CD14-positive monocyte (primary cell): ENCODE data around the gene LGR4. TPM values are rescaled to one million over a fixed set of nuclear protein-coding genes. Genes with fewer than 3 reads are reported as not detected.

Experiments
- DNase-seq, 3 donors: peaks; one replicate each; pipeline ENCODE4 v3.0.0-alpha.2; 2011 to 2022
- H2AFZ ChIP-seq: 2 replicates; pipeline ENCODE4 v1.6.0; 2012; ENCODE audit warnings: mild to moderate bottlenecking, low read depth, low read length, inconsistent platforms; ENCODE audit not compliant: insufficient read depth, poor library complexity, severe bottlenecking
- H3K27ac ChIP-seq, 2 donors: 1 replicate in 1 of 2; 2 replicates in 1 of 2; pipeline ENCODE4 v1.5.1; 2012 to 2013; ENCODE audit warnings: low read length in 2 of 2, control low read depth in 1 of 2, inconsistent platforms in 1 of 2, low read depth in 1 of 2, mild to moderate bottlenecking in 1 of 2
- H3K27me3 ChIP-seq, 2 donors: one replicate each; pipeline versions ENCODE4 v1.6.0 to v1.6.1; 2011 to 2013; ENCODE audit warnings: low read length in 2 of 2; ENCODE audit not compliant: control insufficient read depth in 2 of 2, insufficient read depth in 2 of 2
- H3K36me3 ChIP-seq, 2 donors: replicated peaks in 1 of 2; 1 replicate in 1 of 2; 2 replicates in 1 of 2; pipeline versions ENCODE4 v1.5.1 to v1.6.1; 2012 to 2013; ENCODE audit warnings: low read length in 2 of 2, control low read depth in 1 of 2, inconsistent platforms in 1 of 2, mild to moderate bottlenecking in 1 of 2; ENCODE audit not compliant: insufficient read depth in 2 of 2, control insufficient read depth in 1 of 2
- H3K4me1 ChIP-seq, 2 donors: 1 replicate in 1 of 2; 2 replicates in 1 of 2; pipeline versions ENCODE4 v1.5.1 to v1.6.1; 2012 to 2013; ENCODE audit warnings: low read length in 2 of 2, control low read depth in 1 of 2, inconsistent platforms in 1 of 2, mild to moderate bottlenecking in 1 of 2, moderate library complexity in 1 of 2; ENCODE audit not compliant: insufficient read depth in 2 of 2, control insufficient read depth in 1 of 2
- H3K4me2 ChIP-seq: replicated peaks from 2 replicates; pipeline ENCODE3; 2012; ENCODE audit warnings: low read length, moderate library complexity, mild to moderate bottlenecking; ENCODE audit not compliant: poor library complexity, severe bottlenecking; ENCODE audit errors: extremely low read depth
- H3K4me3 ChIP-seq, 3 experiments: fragments of 200-600 bp in 1 of 3; sonication (generic) in 1 of 3; replicated peaks in 1 of 3; 1 replicate in 2 of 3; 2 replicates in 1 of 3; pipeline ENCODE4 v1.5.1; 2011 to 2013; ENCODE audit warnings: low read length in 3 of 3, mild to moderate bottlenecking in 3 of 3, control low read depth in 2 of 3, low read depth in 2 of 3, inconsistent platforms in 1 of 3, moderate library complexity in 1 of 3
- H3K79me2 ChIP-seq: 2 replicates; pipeline ENCODE4 v1.6.0; 2012; ENCODE audit warnings: mild to moderate bottlenecking, control low read depth, inconsistent platforms, low read length, moderate library complexity; ENCODE audit not compliant: insufficient read depth
- H3K9ac ChIP-seq: 2 replicates; pipeline ENCODE4 v1.6.0; 2017; ENCODE audit warnings: low read length, mild to moderate bottlenecking; ENCODE audit not compliant: insufficient read depth, poor library complexity, severe bottlenecking
- H3K9me3 ChIP-seq, 2 donors: replicated peaks in 1 of 2; 1 replicate in 1 of 2; 2 replicates in 1 of 2; pipeline versions ENCODE4 v1.5.1 to v1.6.1; 2012 to 2013; ENCODE audit warnings: low read length in 2 of 2, control low read depth in 1 of 2; ENCODE audit not compliant: control insufficient read depth in 1 of 2, insufficient read depth in 1 of 2
- H4K20me1 ChIP-seq: 2 replicates; pipeline ENCODE4 v1.6.0; 2012; ENCODE audit warnings: mild to moderate bottlenecking, low read length, control low read depth, moderate library complexity; ENCODE audit not compliant: insufficient read depth
- H3K27ac Mint-ChIP-seq, 7 donors: one replicate each; pipeline ENCODE4 v1.8.0; 2020; ENCODE audit warnings: mild to moderate bottlenecking in 7 of 7, mixed read lengths in 7 of 7, moderate library complexity in 6 of 7, inconsistent platforms in 2 of 7
- H3K27me3 Mint-ChIP-seq, 3 donors: one replicate each; pipeline ENCODE4 v1.8.0; 2021 to 2022; ENCODE audit warnings: low read depth in 3 of 3, mild to moderate bottlenecking in 3 of 3, mixed read lengths in 3 of 3, moderate library complexity in 3 of 3, inconsistent platforms in 1 of 3
- H3K36me3 Mint-ChIP-seq, 2 donors: one replicate each; pipeline ENCODE4 v1.8.0; 2020; ENCODE audit warnings: mixed read lengths in 2 of 2, inconsistent platforms in 1 of 2, mild to moderate bottlenecking in 1 of 2
- H3K4me1 Mint-ChIP-seq: one replicate; pipeline ENCODE4 v1.8.0; 2020; ENCODE audit warnings: mild to moderate bottlenecking, mixed read lengths
- H3K4me3 Mint-ChIP-seq, 2 donors: one replicate each; pipeline ENCODE4 v1.8.0; 2020; ENCODE audit warnings: mild to moderate bottlenecking in 2 of 2, mixed read lengths in 2 of 2, moderate library complexity in 1 of 2
- H3K9me3 Mint-ChIP-seq, 7 donors: one replicate each; pipeline ENCODE4 v1.8.0; 2020 to 2022; ENCODE audit warnings: mixed read lengths in 7 of 7, mild to moderate bottlenecking in 6 of 7, moderate library complexity in 6 of 7, inconsistent platforms in 2 of 7
- CTCF ChIP-seq: fragments of 200-600 bp; IDR thresholded peaks from one replicate; pipeline ENCODE4 v1.8.0; 2022; ENCODE audit warnings: antibody characterized with exemption, mild to moderate bottlenecking
- WGBS: methylation state at CpG from one replicate; pipeline ENCODE4 v1.1.5; 2013; ENCODE audit warnings: missing lambda C conversion rate; ENCODE audit not compliant: insufficient coverage; 5-methylcytosine and 5-hydroxymethylcytosine counted together
- intact Hi-C, 2 donors: fragments of 100-400 bp; cut with micrococcal nuclease; formaldehyde crosslinking; loops; one replicate each; pipeline versions ENCODE4 v1.15.0 to v1.15.1; 2023
- polyA plus RNA-seq, 3 donors: library from polyadenylated mRNA; depleted of rRNA in 1 of 3; unstranded in 2 of 3; stranded (reverse) in 1 of 3; fragments of 300-500 nt in 2 of 3; fragments of >200 nt in 1 of 3; fragmentation: Illumina TruSeq in 2 of 3; gene quantifications; 1 replicate in 2 of 3; 2 replicates in 1 of 3; pipeline ENCODE4 v1.2.3, GENCODE V29; 2012 to 2021

Gene LGR4
- polyA plus RNA-seq, 3 donors, result 0.67 to 0.92 (median 0.72) TPM

DNA sequence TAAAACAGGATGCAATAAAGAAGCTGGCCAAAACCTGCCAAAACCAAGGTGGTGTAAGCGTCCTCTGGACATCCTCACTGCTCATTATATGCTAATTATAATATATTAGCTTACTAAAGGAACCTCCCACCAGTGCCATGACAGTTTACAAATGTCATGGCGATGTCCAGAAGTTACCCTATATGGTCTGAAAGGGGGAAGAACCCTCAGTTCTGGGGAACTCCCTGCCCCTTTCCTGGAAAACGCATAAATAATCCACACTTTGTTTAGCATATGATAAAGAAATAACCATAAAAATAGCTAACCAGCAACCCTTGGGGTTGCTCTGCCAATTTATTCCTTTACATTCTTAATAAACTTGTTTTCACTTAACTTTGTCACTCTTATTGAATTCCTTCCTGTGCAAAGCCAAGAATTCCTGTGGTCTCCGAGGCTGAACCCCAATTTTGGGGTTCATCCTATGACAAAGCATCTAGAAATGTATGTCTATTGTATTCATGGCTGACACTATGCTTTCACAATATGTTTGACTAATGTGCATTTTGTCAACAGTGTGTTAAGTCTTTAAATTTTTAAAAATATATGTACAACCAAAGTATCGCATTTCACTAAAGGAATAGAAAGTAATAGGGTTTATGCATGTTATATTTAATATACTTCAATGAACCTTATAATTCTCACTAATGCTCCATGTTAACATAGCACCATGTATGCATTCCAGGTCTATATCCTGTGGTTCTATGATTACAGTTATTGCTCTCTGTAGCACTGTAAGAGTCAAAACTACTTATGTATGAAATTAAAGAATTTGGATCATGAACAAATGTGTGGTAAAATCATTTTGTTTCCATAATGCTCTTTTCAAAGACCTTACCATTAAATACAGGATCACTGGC is 25.1 kb downstream of the LGR4 start:
- H3K9ac ChIP-seq, result no peak overlapping the region
- intact Hi-C loops, result no loop called here
- no peak overlapping the region for H3K4me2 ChIP-seq
- H3K36me3 ChIP-seq, result no peaks in the 10 kb centered on the region
- Mint-ChIP-seq H3K4me3 (no peak overlapping the region), H3K27ac (no peak overlapping the region), H3K27me3 (no peaks in the 10 kb centered on the region), H3K9me3 (no peaks in the 10 kb centered on the region), H3K36me3 (no peaks in the 10 kb centered on the region), H3K4me1 (no peaks in the 10 kb centered on the region)
- H4K20me1 ChIP-seq, result no peaks in the 10 kb centered on the region
- H3K27me3 ChIP-seq, result no peaks in the 10 kb centered on the region
- H3K4me3 ChIP-seq, result no peak overlapping the region
- H2AFZ ChIP-seq, result no peak overlapping the region
- no peaks in the 10 kb centered on the region for H3K4me1 ChIP-seq
- no peak overlapping the region for H3K27ac ChIP-seq
- no peaks in the 10 kb centered on the region for H3K79me2 ChIP-seq
- no peak for DNase-seq
- TF ChIP-seq CTCF, result no peak
- WGBS, result no CpG with 5 or more reads among the region's 5 CpGs
- H3K9me3 ChIP-seq, result no peaks in the 10 kb centered on the region

- H3K4me1 Mint-ChIP-seq, result no peaks in the 10 kb centered on the region
These were observed 27.0 kb downstream of the LGR4 start for GRCh38 chr11:27445625-27446024.

More at GRCh38 chr11:27445625-27446024, 27.0 kb downstream of the LGR4 start:
- Histone ChIP-seq H3K36me3 (no peaks in the 10 kb centered on the region), H3K9me3 (no peaks in the 10 kb centered on the region), H3K4me2 (no peak overlapping the region), H4K20me1 (no peaks in the 10 kb centered on the region), H3K27ac (no peak overlapping the region), H2AFZ (no peak overlapping the region), H3K79me2 (no peaks in the 10 kb centered on the region), H3K4me1 (no peaks in the 10 kb centered on the region), H3K27me3 (no peaks in the 10 kb centered on the region), H3K9ac (no peak overlapping the region), H3K4me3 (no peak overlapping the region)
- no peak overlapping the region for H3K4me3 Mint-ChIP-seq
- intact Hi-C loops, result no loop called here
- TF ChIP-seq CTCF, result no peak
- 87% methylated on average over 2 of the region's 4 CpGs for WGBS
- no peak overlapping the region for H3K27ac Mint-ChIP-seq
- no peak for DNase-seq
- no peaks in the 10 kb centered on the region for H3K36me3 Mint-ChIP-seq
- no peaks in the 10 kb centered on the region for H3K9me3 Mint-ChIP-seq
- no peaks in the 10 kb centered on the region for H3K27me3 Mint-ChIP-seq
